Mucosa of gallbladder (tissue), 1 donor: ENCODE results near the gene AIFM1. TPM values are rescaled to one million over a fixed set of nuclear protein-coding genes. Genes with fewer than 3 reads are reported as not detected.

Source experiments
- DNase-seq: peaks from one replicate; pipeline ENCODE4 v3.0.0-alpha.2; 2020; ENCODE audit warnings: low spot score
- total RNA-seq: library from RNA; stranded (reverse); gene quantifications from one replicate; pipeline ENCODE4 v1.2.1, GENCODE V29; 2021
- donor health status: DM: no; HTN: no; CAD: no.

AIFM1 gene
- total RNA-seq, 1 donor from 2014 or later = 41.3 TPM

GRCh38 chrX:130093271-130093670, 72.4 kb downstream of the AIFM1 start:
- DNase-seq = no peak

- DNase-seq = peak; percentile 56
These were observed 73.6 kb downstream of the AIFM1 start for GRCh38 chrX:130091980-130092522.

GRCh38 chrX:130090364-130090763, 75.3 kb downstream of the AIFM1 start:
- DNase-seq = no peak

GRCh38 chrX:130086447-130087206, 79.0 kb downstream of the AIFM1 start:
- no peak for DNase-seq

- DNase-seq = no peak
These were observed 79.8 kb downstream of the AIFM1 start for GRCh38 chrX:130085551-130086446.

GRCh38 chrX:130084631-130085237, 80.9 kb downstream of the AIFM1 start:
- DNase-seq = no peak

GRCh38 chrX:130083656-130084382, 81.8 kb downstream of the AIFM1 start:
- DNase-seq = no peak

- no peak for DNase-seq
These were observed 82.5 kb downstream of the AIFM1 start for GRCh38 chrX:130083107-130083490.

GRCh38 chrX:130082244-130083106, 83.2 kb downstream of the AIFM1 start:
- peak; percentile 27 for DNase-seq

GRCh38 chrX:130081421-130082045, 84.1 kb downstream of the AIFM1 start:
- DNase-seq = no peak

- no peak for DNase-seq
These were observed 84.8 kb downstream of the AIFM1 start for GRCh38 chrX:130080791-130081367.

- peak; percentile 66 for DNase-seq
These were observed 85.7 kb downstream of the AIFM1 start for GRCh38 chrX:130079824-130080406.

Other genes with a start within 250 kb of the AIFM1 start
- 12.4 TPM for gene BCORL1, start 183.2 kb downstream of the AIFM1 start, total RNA-seq
- gene ELF4, start 55.3 kb downstream of the AIFM1 start, total RNA-seq = 12.5 TPM
- gene RAB33A, start 6.1 kb upstream of the AIFM1 start, total RNA-seq = 1.2 TPM
- 3.8 TPM for gene ZNF280C, start 103.1 kb upstream of the AIFM1 start, total RNA-seq
- gene SLC25A14, start 174.1 kb upstream of the AIFM1 start, total RNA-seq = 10.6 TPM
- not detected for gene GPR119, start 219.8 kb upstream of the AIFM1 start, total RNA-seq
- 14.4 TPM for gene RBMX2, start 236.1 kb upstream of the AIFM1 start, total RNA-seq